ENCODE measurements around the gene PCCA. TPM values are rescaled to one million over a fixed set of nuclear protein-coding genes. Genes with fewer than 3 reads are reported as not detected.

PCCA gene
- total RNA-seq, 4 donors from 2014 or later: 34.6 to 58.4 (median 40.1) TPM

GRCh38 chr13:100229603-100230002 lies 140.7 kb downstream of the PCCA start:
- no peaks in the 10 kb centered on the region for H3K9me3 ChIP-seq
- no peak for TF ChIP-seq POLR2AphosphoS5 (IDR thresholded peaks at IDR 0.05)
- no peak for TF ChIP-seq EP300 (IDR thresholded peaks at IDR 0.05)
- no peak for TF ChIP-seq POLR2A (IDR thresholded peaks at IDR 0.05)
- no peak for TF ChIP-seq CTCF (IDR thresholded peaks at IDR 0.05)
- no peaks in the 10 kb centered on the region for H3K27me3 ChIP-seq
- H3K36me3 ChIP-seq: no peaks in the 10 kb centered on the region
- H3K4me1 ChIP-seq: peaks cover 0 to 14% (median 0%) of the 10 kb centered on the region in 3 donors
- no peak for ATAC-seq
- H3K4me3 ChIP-seq: no peak overlapping the region
- H3K27ac ChIP-seq: no peak overlapping the region
- WGBS, 2 donors (ENCODE audit: low coverage in 1 of 2): 89 to 95% methylated on average over 3 to 7 of the region's 7 CpGs

- ATAC-seq: no peak
- Histone ChIP-seq H3K27ac (no peak overlapping the region), H3K36me3 (no peaks in the 10 kb centered on the region), H3K4me1 (peaks cover 0 to 18% (median 0%) of the 10 kb centered on the region in 3 donors), H3K9me3 (no peaks in the 10 kb centered on the region), H3K27me3 (no peaks in the 10 kb centered on the region), H3K4me3 (no peak overlapping the region)
- TF ChIP-seq CTCF (IDR thresholded peaks at IDR 0.05) (no peak), EP300 (IDR thresholded peaks at IDR 0.05) (no peak), POLR2A (IDR thresholded peaks at IDR 0.05) (no peak), POLR2AphosphoS5 (IDR thresholded peaks at IDR 0.05) (no peak)
- WGBS, 2 donors (ENCODE audit: low coverage in 1 of 2): 90 to 95% methylated on average over 3 of the region's 3 CpGs
Measured at GRCh38 chr13:100230769-100231149, 141.9 kb downstream of the PCCA start.

- WGBS, 2 donors (ENCODE audit: low coverage in 1 of 2): 83 to 96% methylated on average over 1 to 3 of the region's 3 CpGs
- H3K27me3 ChIP-seq: no peaks in the 10 kb centered on the region
Measured at GRCh38 chr13:100231176-100231575, 142.3 kb downstream of the PCCA start.

GRCh38 chr13:100234006-100234405 lies 145.1 kb downstream of the PCCA start:
- ATAC-seq: no peak
- H3K27ac ChIP-seq: no peak overlapping the region
- no peak overlapping the region for H3K4me3 ChIP-seq
- H3K9me3 ChIP-seq: no peaks in the 10 kb centered on the region
- no peaks in the 10 kb centered on the region for H3K27me3 ChIP-seq
- WGBS, 2 donors (ENCODE audit: low coverage in 1 of 2): 57 to 64% methylated on average over 4 of the region's 4 CpGs
- H3K36me3 ChIP-seq: peaks cover 0 to 7% of the 10 kb centered on the region in 2 donors
- peaks cover 0 to 18% (median 0%) of the 10 kb centered on the region in 3 donors for H3K4me1 ChIP-seq
- TF ChIP-seq EP300 (IDR thresholded peaks at IDR 0.05): no peak
- no peak for TF ChIP-seq CTCF (IDR thresholded peaks at IDR 0.05)

More at GRCh38 chr13:100231176-100231575, 142.3 kb downstream of the PCCA start:
- H3K9me3 ChIP-seq: no peaks in the 10 kb centered on the region
- ATAC-seq: no peak
- H3K4me3 ChIP-seq: no peak overlapping the region
- H3K27ac ChIP-seq: no peak overlapping the region
- no peaks in the 10 kb centered on the region for H3K36me3 ChIP-seq
- no peak for TF ChIP-seq EP300 (IDR thresholded peaks at IDR 0.05)
- no peak for TF ChIP-seq POLR2AphosphoS5 (IDR thresholded peaks at IDR 0.05)
- no peak for TF ChIP-seq POLR2A (IDR thresholded peaks at IDR 0.05)
- no peak for TF ChIP-seq CTCF (IDR thresholded peaks at IDR 0.05)
- peaks cover 0 to 18% (median 0%) of the 10 kb centered on the region in 3 donors for H3K4me1 ChIP-seq

- ATAC-seq: no peak
- Histone ChIP-seq H3K36me3 (peaks cover 0 to 7% of the 10 kb centered on the region in 2 donors), H3K27me3 (no peaks in the 10 kb centered on the region), H3K9me3 (no peaks in the 10 kb centered on the region), H3K4me1 (peaks cover 0 to 18% (median 0%) of the 10 kb centered on the region in 3 donors), H3K4me3 (no peak overlapping the region), H3K27ac (no peak overlapping the region)
- 37 to 52% methylated on average over 3 to 4 of the region's 4 CpGs for WGBS, 2 donors (ENCODE audit: low coverage in 1 of 2)
- TF ChIP-seq POLR2AphosphoS5 (IDR thresholded peaks at IDR 0.05) (no peak), EP300 (IDR thresholded peaks at IDR 0.05) (no peak), CTCF (IDR thresholded peaks at IDR 0.05) (no peak), POLR2A (IDR thresholded peaks at IDR 0.05) (no peak)
Measured at GRCh38 chr13:100234524-100235136, 145.7 kb downstream of the PCCA start.
